GM13977 (cell line): ENCODE measurements around the gene MAST4.

ENCODE experiments used
- DNase-seq: peaks from one replicate; pipeline ENCODE4 v3.0.0; 2012; ENCODE audit warnings: low spot score
- CTCF ChIP-seq: IDR thresholded peaks from 2 replicates; pipeline ENCODE4 v1.5.1; 2012; ENCODE audit warnings: mild to moderate bottlenecking, control low read depth; ENCODE audit not compliant: insufficient read depth; ENCODE audit errors: extremely low read depth, missing control alignments
- in situ Hi-C: fragments of 300-500 bp; cut with MboI; formaldehyde crosslinking; loops from one replicate; pipeline ENCODE4 v1.12.0; 2022; ENCODE audit warnings: low sequenced_read_pairs, low pct_unique_long_range_greater_than_20kb, mixed read lengths, inconsistent platforms; ENCODE audit not compliant: unreplicated experiment

MAST4 gene

GRCh38 chr5:66892716-66893115 lies 296.5 kb downstream of the MAST4 start:
- TF ChIP-seq CTCF, result no peak
- DNase-seq, result no peak
- in situ Hi-C loops, result no loop called here

- in situ Hi-C loops, result no loop called here
- DNase-seq, result no peak
- no peak for TF ChIP-seq CTCF
Measured at GRCh38 chr5:66894480-66895240, 298.5 kb downstream of the MAST4 start.

GRCh38 chr5:66896171-66896570 lies 300.0 kb downstream of the MAST4 start:
- TF ChIP-seq CTCF, result no peak
- in situ Hi-C loops, result no loop called here

GRCh38 chr5:66897356-66897755 lies 301.2 kb downstream of the MAST4 start:
- DNase-seq, result no peak
- in situ Hi-C loops, result no loop called here
- TF ChIP-seq CTCF, result no peak

More at GRCh38 chr5:66896171-66896570, 300.0 kb downstream of the MAST4 start:
- no peak for DNase-seq

GRCh38 chr5:66898241-66898995 lies 302.2 kb downstream of the MAST4 start:
- in situ Hi-C loops, result no loop called here
- no peak for TF ChIP-seq CTCF
- DNase-seq, result no peak

GRCh38 chr5:66903218-66903617 lies 307.0 kb downstream of the MAST4 start:
- no peak for TF ChIP-seq CTCF
- DNase-seq, result no peak
- in situ Hi-C loops, result no loop called here
